ENCODE results near the gene GUCA1C. TPM values are rescaled to one million over a fixed set of nuclear protein-coding genes. Genes with fewer than 3 reads are reported as not detected.

The GUCA1C gene
- total RNA-seq, 1 donor from 2014 or later, result not detected

GRCh38 chr3:108879915-108880314 is 73.8 kb downstream of the GUCA1C start:
- Mint-ChIP-seq H3K4me1 (no peaks in the 10 kb centered on the region), H3K27me3 (peaks cover 4% of the 10 kb centered on the region), H3K4me3 (no peak overlapping the region), H3K36me3 (ENCODE audit: low read depth) (no peaks in the 10 kb centered on the region), H3K9me3 (no peaks in the 10 kb centered on the region), H3K27ac (no peak overlapping the region)
- intact Hi-C loops (cut with micrococcal nuclease), result no loop called here
- ATAC-seq (ENCODE audit: low read depth) (no peak), DNase-seq (no peak)
- ChIA-PET POLR2A (interaction anchor here (0.7 kb wide), 1 partner anchor 826 kb away, joined by 4 read pairs; no protein-coding TSS in a partner anchor), CTCF (no interaction called here)
- no peak for TF ChIP-seq CTCF (IDR thresholded peaks at IDR 0.05)

DNA sequence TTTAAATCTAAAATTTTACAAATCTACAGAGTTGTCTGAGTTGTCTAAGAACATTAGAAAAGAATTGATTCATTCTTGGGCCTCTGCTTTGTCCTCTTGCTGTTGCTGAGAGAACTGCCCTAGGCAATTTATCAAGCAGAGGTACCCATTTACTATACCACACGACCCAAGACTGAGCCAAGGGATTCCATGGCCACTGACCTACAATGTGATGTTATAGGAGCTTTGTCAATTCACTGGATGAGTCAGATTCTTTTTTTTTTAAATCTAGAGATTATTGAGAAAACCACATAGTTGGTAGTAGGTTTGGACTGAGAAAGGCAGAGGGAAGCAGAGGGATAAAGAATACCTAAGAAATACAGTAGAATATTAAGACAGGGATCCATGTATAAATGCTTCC is 75.8 kb downstream of the GUCA1C start:
- ChIA-PET POLR2A (no interaction called here), CTCF (no interaction called here)
- no peaks in the 10 kb centered on the region for H3K4me1 Mint-ChIP-seq
- H3K9me3 Mint-ChIP-seq, result no peaks in the 10 kb centered on the region
- no peak for TF ChIP-seq CTCF (IDR thresholded peaks at IDR 0.05)
- DNase-seq, result no peak
- intact Hi-C loops (cut with micrococcal nuclease), result no loop called here
- no peaks in the 10 kb centered on the region for H3K36me3 Mint-ChIP-seq (ENCODE audit: low read depth)
- H3K4me3 Mint-ChIP-seq, result no peak overlapping the region
- no peak for ATAC-seq (ENCODE audit: low read depth)
- no peak overlapping the region for H3K27ac Mint-ChIP-seq
- H3K27me3 Mint-ChIP-seq, result peaks cover 4% of the 10 kb centered on the region

DNA sequence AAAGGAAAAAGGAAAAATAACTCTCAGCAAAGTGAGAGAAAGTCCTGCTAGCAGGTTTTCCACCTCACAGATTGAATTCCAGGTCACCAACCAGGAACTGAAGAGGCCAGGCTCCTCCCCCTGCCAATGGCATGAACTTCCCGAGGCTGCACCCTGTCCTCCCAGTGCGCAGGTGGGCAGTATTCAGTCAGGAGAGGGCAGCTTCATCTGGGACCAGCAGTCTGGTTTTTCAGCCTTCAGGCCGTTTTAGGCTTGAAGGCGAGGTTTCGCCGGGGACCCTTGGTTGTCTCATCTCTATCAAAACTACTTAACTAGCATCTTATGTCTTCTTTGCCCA is 89.9 kb downstream of the GUCA1C start:
- no peak for ATAC-seq (ENCODE audit: low read depth)
- Mint-ChIP-seq H3K36me3 (ENCODE audit: low read depth) (no peaks in the 10 kb centered on the region), H3K27me3 (peaks cover 4% of the 10 kb centered on the region), H3K27ac (no peak overlapping the region), H3K4me1 (peaks cover 2% of the 10 kb centered on the region), H3K4me3 (no peak overlapping the region), H3K9me3 (no peaks in the 10 kb centered on the region)
- ChIA-PET CTCF (no interaction called here), POLR2A (no interaction called here)
- TF ChIP-seq CTCF (IDR thresholded peaks at IDR 0.05), result no peak
- intact Hi-C loops (cut with micrococcal nuclease), result no loop called here
- DNase-seq, result no peak

GRCh38 chr3:108862865-108863798 is 90.5 kb downstream of the GUCA1C start:
- DNase-seq (no peak), ATAC-seq (ENCODE audit: low read depth) (peak; percentile 21)
- TF ChIP-seq CTCF (IDR thresholded peaks at IDR 0.05), result no peak
- Mint-ChIP-seq H3K27ac (no peak overlapping the region), H3K4me1 (peaks cover 2% of the 10 kb centered on the region), H3K4me3 (no peak overlapping the region), H3K9me3 (no peaks in the 10 kb centered on the region), H3K27me3 (peaks cover 4% of the 10 kb centered on the region), H3K36me3 (ENCODE audit: low read depth) (no peaks in the 10 kb centered on the region)
- CTCF ChIA-PET, result no interaction called here
- intact Hi-C loops (cut with micrococcal nuclease), result no loop called here
- POLR2A ChIA-PET, result no interaction called here

GRCh38 chr3:108861401-108861800 is 92.3 kb downstream of the GUCA1C start:
- TF ChIP-seq CTCF (IDR thresholded peaks at IDR 0.05), result no peak
- H3K36me3 Mint-ChIP-seq (ENCODE audit: low read depth), result no peaks in the 10 kb centered on the region
- intact Hi-C loops (cut with micrococcal nuclease), result no loop called here
- peaks cover 2% of the 10 kb centered on the region for H3K4me1 Mint-ChIP-seq
- CTCF ChIA-PET, result no interaction called here
- H3K27me3 Mint-ChIP-seq, result peaks cover 2% of the 10 kb centered on the region
- no peak overlapping the region for H3K27ac Mint-ChIP-seq
- DNase-seq (no peak), ATAC-seq (ENCODE audit: low read depth) (no peak)
- POLR2A ChIA-PET, result no interaction called here
- H3K9me3 Mint-ChIP-seq, result no peaks in the 10 kb centered on the region
- no peak overlapping the region for H3K4me3 Mint-ChIP-seq

Other genes starting within 250 kb of the GUCA1C start
- gene RETNLB, start 196.5 kb downstream of the GUCA1C start, total RNA-seq, result not detected in 2 replicates
- not detected in 2 replicates for gene TRAT1, start 131.1 kb downstream of the GUCA1C start, total RNA-seq
- not detected in 2 replicates for gene MORC1, start 164.3 kb upstream of the GUCA1C start, total RNA-seq
- not detected in 2 replicates for gene C3orf85, start 182.8 kb upstream of the GUCA1C start, total RNA-seq